Middle frontal gyrus (tissue), 1 donor: ENCODE data around the gene FBXO34.
"Not testable (repeated sequence)": the region's sequence is repeated elsewhere in the genome, so short reads cannot be mapped to it uniquely, and the experiment has no call there.

Experiments
- DNase-seq: peaks from one replicate; pipeline ENCODE4 v3.0.0-alpha.2; 2015; ENCODE audit warnings: low spot score; ENCODE audit errors: extremely low spot score

Gene FBXO34

DNA sequence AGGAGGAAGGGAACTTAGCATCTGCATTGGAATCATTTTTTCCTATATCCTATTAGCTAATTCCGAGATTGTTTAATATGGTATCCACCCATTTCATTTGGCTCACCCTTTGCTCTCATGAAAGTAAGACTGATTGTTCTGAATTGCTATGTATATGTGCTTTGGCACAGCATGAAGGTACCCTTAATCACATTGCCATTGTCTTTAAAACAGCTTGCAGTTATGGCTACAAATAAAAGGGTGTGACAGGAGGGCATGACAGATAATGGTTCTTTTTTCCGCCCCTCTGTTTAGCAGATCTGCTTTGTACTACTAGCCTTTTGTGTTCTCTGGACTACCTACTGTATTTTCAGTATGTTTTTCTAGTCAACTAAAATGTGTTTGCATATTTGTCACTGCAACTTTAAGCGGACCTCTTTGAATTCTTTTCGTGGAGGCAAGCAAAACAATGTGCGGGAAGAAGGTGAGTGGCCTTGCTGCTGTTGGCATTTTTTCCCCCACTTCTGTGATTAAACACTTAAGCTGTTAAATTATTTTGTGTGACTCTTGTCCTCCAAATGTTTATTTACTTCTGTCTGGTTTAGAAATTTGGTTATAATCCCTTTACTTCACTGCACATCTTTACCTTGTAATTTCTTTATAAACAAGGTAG is 35.8 kb downstream of the FBXO34 start:
- DNase-seq = no peak

DNA sequence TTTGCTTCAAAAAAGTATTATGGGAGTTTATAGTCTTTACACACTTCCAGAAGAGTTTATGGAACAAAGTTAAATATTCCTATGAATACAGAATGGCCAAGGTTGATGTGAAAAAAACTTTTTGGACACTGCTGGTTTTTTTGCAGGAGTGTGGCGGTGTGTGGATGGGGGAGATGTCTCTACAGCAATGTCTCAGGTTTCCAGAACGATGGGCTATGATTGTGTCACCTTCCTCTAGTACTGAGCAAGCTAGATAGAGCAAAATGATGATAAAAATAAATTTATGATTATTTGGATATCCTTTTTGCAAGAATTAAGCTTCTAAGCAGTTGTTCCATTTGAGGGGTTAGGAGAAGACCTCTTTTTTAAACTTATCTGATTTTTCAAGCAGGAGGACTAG is 37.9 kb downstream of the FBXO34 start:
- DNase-seq = no peak

DNA sequence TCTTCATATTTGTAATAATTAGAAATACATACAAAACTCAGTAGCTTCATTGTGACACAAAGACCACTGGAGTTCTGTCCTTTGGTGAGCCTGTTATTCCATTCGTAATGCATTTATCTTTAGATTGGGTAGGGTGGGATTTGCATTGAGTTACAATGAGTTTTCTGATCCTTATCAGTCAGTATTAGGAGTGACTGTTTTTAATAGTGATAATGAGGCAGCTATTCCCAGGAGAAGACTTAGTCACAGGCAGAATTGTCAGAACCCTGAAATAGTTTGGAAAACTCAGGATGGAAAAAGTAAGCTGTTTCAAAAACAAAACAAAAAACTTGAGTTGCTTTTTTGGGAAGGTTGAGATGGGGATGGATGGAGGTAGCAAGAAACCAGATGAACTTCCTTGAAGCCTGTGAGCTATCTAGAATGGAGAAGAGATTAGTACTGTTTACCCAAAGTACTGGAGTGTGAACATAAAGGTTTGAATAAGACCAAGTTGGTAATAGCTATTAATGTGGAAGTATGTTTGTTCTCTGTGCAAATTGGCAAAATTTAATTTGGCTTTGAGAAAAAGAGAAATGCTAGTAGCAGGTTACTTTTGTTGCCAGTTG is 38.6 kb downstream of the FBXO34 start:
- DNase-seq = no peak

DNA sequence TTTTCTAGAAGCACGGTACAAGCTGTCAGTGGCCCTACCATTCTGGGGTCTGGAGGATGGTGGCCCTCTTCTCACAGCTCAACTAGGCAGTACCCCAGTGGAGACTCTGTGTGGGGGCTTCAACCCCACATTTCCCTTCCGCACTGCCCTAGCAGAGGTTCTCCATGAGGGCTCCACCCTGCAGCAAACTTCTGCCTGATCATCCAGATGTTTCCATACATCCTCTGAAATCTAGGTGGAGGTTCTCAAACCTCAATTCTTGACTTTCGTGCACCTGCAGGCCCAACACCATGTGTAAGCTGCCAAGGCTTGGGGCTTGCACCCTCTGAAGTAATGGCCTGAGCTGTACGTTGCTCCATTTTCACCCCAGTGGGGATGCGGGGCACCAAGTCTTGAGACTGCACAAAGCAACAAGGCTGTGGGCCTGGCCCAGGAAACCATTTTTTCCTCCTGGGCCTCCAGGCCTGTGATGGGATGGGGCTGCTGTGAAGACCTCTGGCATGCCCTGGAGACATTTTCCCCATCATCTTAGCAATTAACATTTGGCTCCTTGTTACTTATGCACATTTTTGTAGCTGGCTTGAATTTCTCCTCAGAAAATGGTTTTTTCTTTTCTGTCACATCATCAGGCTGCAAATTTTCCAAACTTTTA is 41.3 kb downstream of the FBXO34 start:
- DNase-seq = not testable (repeated sequence)

DNA sequence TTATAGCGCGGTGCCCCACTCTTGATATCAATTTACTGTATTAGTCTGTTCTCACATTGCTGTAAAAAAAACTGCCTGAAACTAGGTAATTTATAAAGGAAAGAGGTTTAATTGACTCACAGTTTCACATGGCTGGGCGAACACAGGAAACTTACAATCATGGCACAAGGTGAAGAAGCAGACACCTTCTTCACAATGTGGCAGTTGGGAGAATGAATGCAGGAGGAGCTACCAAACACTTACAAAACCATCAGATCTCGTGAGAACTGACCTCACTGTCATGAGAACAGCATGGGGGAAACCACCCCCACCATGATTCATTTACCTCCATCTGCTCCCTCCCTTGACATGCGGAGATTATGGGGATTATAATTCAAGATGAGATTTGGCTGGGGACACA is 42.3 kb downstream of the FBXO34 start:
- DNase-seq = no peak

DNA sequence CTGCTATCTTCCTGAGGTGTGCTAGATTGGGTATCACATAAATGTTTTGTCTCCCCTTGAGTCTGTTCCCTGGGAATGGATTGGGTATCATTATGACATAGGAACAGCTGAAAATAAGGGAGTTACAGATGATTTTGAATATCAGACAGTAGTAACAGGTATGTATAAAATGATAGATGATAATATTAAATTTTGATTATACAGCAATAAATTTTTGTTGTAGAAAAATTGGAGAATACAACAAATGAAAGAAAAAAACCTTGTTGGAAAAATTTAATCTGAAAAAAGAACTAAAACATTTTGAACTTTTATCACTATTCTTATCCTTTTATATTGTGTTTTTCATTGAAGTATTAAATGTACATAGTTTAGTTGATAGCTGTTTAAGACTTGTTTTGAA is 43.2 kb downstream of the FBXO34 start:
- no peak for DNase-seq

DNA sequence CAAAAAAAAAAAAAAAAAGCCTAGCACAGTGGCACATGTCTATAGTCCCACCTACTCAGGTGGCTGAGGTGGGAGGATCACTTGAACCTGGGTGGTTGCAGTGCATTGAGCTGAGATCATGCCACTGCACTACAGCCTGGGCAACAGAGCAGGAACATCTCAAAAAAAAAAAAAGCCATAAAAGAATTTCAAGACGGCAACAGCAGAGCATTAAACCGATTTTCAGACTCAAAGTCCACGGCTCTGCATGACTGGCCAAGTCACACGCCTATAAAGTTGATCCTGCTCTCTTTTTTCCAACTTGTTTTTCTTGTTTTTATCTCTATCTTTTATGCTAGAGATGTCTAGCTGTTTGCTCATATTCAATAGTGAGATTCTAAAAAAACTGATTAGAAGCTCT is 45.3 kb downstream of the FBXO34 start:
- no peak for DNase-seq

DNA sequence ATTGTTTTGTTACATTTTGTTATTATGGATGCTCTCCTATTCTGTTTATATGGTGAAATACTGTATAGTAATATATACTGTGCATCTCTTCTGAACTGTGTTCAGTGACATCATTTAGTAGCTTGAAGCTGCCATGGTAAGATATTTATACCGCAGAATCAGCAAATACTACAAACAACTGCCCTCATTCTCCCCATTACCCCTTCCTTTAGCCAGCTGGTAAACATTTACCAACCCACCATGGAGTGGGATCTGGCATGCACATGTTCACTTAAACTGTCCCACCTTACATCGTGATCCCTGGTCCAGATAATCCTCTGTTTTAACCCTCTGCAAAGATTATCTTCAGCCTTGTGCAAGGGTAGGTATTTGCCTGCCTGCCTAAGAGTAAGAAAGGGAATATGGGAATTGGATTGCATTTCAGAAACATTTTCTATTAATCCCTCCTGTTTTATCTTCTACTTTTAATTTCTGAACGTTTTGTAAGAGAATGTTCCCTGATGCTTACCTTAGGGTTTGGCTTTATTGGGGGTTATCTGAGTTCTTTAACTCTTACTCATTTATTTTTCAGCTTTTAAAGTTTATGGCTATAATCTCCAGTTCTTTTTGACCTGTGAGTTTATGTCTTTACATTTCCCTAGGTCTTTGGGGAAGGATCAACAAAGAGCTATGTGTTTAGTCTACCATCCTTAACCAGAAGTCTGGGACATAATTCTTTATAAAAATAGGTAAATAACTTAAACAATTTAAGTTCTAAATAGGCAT is 46.5 kb downstream of the FBXO34 start:
- no peak for DNase-seq

DNA sequence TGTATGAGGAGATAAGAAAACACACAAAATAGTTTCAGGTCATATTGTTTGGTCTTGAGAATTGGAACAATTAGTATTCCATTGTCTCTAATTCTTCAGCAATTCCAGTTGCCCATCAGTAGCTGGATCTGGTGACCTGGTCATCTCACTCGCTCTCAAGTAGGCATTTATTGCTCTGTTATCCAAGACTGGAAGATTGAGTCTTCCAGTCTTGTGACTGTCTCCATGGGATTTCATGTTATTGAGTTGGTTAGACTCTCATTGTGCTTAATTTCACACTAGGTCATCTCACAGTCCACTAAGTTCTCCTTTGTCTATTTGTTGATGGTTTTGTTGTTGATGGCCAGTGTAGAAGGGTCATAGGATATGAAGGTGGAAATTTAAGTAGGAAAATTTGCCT is 47.5 kb downstream of the FBXO34 start:
- no peak for DNase-seq

DNA sequence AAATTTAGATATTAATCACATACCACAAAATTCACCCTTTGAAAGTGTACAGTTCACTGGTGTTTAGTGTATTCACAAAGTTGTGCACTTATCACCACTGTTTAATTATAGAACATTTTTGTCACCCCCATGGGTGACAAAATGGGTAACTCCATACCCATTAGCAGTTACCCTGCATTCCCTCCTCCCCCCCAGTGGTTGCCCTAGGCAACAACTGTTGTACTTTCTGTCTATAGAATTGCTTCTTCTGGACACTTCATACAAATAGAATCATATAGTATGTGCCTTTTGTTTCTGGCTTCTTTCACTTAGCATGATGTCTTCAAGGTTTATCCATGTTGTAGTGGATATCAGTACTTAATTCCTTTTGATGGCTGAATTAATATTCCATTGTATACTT is 52.7 kb downstream of the FBXO34 start:
- no peak for DNase-seq

DNA sequence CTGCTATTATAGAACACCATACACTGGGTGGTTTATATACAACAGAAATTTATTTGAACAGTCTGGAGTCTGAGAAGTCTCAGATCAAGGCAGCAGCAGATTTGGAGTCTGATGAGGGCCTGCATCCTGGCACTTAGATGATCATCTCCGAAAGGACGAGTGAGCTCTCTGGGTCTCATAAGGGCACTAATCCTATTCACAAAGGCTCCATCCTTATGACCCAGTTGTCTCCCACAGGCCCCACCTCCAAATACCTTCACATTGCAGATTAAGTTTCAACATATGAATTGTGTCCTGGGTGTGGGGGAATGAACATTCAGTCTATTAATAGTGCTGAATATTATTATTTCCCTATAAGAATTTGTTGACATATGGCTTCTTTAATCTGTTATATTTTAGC is 53.6 kb downstream of the FBXO34 start:
- no peak for DNase-seq

DNA sequence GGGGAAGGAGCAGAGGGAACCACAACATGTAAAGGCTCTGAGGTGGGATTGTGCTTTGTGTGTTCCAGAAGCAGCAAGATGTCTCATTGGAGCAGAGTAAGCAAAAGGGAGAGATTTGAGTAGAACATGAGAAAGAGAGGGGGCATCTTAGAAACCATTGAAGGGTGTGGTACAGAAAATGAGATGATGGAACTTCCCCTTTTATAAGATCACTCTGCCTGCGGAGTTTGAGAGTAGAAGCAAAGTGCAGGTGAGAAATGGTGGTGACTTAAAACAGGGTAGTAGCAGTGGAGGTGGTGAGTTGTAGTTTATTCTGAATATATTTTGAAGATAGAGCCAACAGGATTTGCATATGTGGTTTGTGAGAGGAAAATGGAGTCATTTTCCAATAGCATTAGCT is 56.0 kb downstream of the FBXO34 start:
- no peak for DNase-seq

DNA sequence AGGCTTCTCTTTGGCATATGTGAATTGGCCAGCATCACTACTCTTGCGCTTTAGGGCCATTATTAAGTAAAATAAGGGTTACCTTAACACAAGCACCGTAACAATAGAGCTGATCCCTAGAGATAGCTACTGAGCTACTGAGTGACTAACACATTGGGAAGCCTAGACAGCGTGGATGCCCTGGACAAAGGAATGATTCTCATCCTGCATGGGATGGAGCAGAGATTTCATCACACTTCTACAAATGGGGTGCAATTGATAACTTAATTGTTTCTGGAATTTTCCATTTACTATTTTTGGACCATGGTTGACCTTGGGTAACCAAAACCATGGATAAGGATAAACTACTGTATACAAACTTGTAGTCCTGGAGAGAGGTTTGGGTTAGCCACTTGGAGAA is 57.1 kb downstream of the FBXO34 start:
- DNase-seq = no peak

DNA sequence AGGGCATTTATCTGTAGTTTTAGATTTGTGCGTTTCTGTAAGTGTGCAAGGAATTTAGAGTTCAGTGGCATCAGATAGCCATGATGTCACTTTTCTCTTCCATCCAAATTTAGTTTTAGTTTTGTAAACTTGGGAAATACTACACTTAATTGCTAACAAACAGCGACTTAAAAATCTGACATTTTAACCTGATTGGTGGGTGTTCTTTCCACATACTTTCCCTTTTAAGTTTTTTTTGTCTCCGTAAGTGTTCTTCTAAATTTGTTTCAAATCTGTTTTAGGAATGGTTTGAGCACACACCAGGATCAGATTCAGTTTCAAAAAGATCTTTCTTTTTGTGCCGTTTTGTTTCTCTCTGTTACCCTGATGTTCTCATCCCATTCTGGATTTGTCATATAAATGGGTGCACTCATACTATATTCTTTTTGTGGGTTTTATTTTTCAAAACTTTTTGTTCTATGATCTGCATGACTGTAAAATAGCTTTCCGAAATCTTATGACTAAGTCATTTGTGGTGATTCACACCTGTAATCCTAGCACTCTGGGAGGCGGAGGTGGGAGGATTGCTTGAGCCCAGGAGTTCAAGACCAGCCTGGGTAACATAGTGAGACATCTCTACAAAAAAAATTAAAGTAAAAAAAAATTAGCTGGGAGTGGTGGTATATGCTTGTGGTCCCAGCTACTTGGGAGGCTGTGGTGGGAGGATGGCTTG is 58.9 kb downstream of the FBXO34 start:
- DNase-seq = no peak

DNA sequence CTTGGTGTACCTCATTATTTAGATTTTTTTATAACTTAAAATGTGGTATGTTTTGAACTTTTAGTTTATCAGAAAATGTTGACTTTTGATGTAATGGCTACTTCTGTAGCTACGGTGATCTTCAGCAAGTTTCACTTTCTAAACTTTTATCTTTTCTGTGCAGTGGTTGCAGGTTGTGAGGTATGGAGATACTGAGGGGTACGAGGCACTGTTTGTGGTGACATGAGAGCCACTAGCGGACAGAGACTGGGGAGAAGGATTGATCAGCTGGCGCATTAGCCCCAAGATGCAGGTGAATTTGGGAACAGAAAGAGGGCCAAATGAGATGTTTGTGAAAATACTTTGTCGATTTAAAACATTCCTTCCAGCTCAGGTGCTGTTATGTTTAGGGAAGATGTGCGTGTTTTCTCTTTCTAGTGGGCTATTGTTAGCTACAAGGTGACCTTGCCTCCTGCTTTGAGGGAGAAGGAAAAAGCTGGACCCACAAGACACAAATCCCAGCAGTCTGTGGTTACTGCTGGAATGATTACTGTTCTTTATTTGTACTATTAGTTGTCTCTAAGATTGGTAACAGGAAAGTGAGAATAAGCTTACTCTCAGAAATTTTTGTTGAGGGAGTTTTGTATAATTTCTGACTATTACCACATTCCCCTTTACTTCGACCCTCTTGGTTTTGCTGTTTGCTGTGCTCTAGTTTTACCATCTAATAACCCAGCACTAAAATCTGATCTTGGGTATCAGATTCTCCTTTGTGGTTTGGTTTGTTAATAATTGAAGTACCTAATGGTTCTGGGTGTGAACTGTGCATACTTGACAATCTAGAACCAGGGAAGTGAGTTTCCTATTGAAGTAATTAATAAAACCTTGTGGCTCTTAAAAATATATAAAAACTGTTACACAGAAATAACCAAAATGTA is 61.7 kb downstream of the FBXO34 start:
- no peak for DNase-seq

DNA sequence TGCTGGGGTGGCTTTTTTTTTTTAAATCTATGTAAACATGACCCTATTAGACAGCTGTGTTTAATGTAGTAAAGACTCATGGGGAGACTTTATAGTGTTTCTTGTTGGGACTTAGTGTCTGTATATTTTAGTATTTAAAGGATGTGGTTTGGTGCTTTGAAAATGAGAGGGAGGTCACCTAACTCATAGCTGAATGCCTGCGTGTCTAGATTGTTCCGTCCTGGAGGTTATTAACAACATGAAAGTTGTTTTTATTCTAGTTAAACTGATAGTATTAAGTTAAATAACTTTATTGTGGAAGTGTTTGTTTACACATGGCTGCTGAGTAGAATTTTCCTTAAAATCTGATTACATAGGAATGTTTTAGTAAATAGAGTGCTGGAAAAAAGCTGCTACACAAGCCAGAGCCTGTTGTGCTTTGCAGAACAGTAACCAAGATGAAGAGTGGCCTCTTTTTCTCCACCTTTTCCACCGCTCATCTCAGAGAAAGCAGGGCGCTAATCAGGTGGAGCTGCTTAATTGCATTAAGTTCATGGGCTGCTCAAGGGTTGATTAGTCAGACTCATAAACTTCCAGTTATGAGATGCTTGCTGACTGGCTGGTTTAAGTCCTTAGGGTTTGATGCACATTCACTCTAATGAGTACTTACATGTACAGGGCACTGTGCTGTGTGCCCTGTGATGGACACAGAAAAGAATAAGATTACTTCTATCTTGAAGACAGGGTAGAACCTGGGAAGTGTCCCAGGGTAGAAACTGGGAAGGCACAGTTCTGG is 62.7 kb downstream of the FBXO34 start:
- no peak for DNase-seq

DNA sequence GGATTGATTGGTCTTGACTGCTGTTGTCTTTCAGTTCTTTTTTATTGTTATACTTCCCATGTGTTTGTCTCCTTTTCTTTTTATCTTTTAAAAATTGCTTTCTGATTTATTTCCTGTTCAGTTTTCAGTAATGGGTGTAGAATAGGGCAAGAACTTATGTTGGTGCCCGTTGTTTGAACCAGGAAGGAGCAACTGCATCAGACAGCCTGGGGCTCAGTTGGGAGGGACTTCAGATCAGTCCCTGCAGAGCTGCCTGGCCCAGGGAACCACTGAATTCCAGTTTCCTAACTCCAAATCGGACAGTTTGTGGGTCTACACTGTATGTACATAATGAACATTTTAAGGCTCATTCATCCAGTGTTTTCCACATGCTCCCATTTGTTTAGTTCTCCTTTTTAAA is 64.9 kb downstream of the FBXO34 start:
- DNase-seq = no peak

DNA sequence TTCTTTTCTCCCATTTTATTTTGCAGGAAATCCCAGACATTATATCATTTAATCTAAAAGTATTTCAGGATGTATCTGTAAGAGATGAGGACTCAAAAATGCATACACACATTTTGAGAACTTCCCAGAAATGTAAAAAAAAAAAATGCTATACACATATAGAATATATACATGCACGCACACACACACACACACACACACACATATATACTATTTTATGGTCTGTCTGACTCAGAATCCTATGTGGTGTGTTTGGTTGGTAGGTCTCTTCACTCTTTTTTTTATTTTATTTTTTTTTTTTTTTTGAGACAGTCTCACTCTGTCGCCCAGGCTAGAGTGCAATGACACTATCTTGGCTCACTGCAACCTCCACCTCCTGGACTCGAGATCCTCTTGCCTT is 65.5 kb downstream of the FBXO34 start:
- no peak for DNase-seq

DNA sequence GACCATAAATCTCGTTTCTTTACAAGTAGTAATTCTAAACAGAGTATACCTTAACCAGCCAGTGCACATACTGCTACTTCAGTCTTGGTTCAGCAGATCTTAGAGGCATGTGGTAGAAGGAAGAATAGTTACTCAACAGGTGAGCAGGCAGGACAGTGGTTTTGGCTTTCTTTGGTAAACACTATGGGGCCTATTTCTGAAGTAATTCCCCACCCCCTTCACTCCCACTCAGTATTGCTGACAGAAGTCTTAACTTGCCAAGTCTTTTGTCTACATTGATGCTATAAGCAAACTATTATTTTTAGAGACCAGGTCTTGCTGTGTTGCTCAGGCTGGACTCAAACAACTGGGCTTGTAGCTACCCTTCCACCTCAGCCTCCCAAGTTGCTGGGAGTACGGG is 68.5 kb downstream of the FBXO34 start:
- no peak for DNase-seq

DNA sequence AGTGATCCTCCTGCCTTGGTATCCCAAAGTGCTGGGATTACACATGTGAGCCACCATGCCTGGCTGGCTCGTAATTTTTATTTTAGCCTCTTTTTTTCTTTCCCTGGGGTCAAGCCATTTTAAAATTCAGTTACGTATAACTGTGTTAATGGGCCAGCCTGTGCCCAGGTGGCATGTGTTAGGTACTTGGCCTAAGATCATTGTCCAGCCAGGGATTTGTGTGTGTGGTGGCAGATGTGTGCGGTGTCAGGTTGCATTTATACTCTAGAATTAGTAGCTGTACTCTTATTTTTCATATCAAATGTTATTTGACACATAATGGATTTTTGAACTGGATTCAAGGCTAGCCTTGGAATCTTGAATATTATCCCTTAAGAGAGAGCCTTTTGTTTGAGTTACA is 69.3 kb downstream of the FBXO34 start:
- DNase-seq = no peak
